Adrenal gland (tissue), 5 donors: ENCODE measurements around the gene FGF8.

Source experiments
- CTCF ChIP-seq, 6 experiments: fragments of 450-650 bp in 4 of 6; fragments of 200-600 bp in 2 of 6; sonication (generic) in 1 of 6; IDR thresholded peaks; 1 replicate in 5 of 6; 2 replicates in 1 of 6; pipeline versions ENCODE4 v1.5.1 to v1.8.0; 2016 to 2021; ENCODE audit warnings: antibody characterized with exemption in 6 of 6, mild to moderate bottlenecking in 2 of 6, moderate library complexity in 1 of 6
- POLR2A ChIP-seq, 2 donors: fragments of 450-650 bp; IDR thresholded peaks; one replicate each; pipeline ENCODE4 v1.6.1; 2017; ENCODE audit warnings: antibody characterized with exemption in 2 of 2, mild to moderate bottlenecking in 2 of 2, moderate library complexity in 1 of 2
- donor health status: DM: no; HTN: no; CAD: no.

DNA sequence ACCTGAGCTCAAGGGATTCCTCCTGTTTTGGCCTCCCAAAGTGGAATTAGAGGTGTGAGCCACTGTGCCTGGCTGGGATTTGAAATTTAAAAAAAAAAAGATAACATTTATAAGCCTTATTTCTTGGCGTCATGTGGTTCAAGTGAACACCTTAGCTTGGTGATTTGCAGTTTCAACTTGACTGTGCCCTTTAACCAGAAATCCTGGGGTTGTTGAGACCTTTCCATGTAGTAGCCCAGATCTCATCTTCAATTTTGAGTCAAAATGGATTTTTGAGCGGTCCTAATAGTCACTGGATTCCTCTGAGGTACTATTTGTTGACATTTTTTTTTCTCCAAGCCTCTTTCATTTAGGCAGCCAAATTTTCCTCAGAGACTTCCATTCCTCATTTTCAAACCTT lies 51.5 kb downstream of the FGF8 start:
- TF ChIP-seq POLR2A (IDR thresholded peaks at IDR 0.05): no peak
- TF ChIP-seq CTCF (IDR thresholded peaks at IDR 0.05): no peak
